PC-3 (cell line): Measurements from ENCODE around the gene MTIF3. TPM values are rescaled to one million over a fixed set of nuclear protein-coding genes. Genes with fewer than 3 reads are reported as not detected.

Experiments used
- ATAC-seq: fragments of 200-7000 bp; cut with Tn5 transposase; 2 replicates; pipeline ENCODE4 v1.9.1; 2020; ENCODE audit warnings: mild to moderate bottlenecking, moderate library complexity
- BruUV-seq: library from RNA; stranded (reverse); fragments of 400-500 nt; replicated peaks from 2 replicates; lab custom pipeline; 2021; lab: Mats Ljungman, UMichigan
- CTCF ChIA-PET: fragments of 300-600 bp; sonication (Branson Sonifier 250); formaldehyde crosslinking; loops from one replicate; lab custom pipeline; 2022; ENCODE audit warnings: antibody characterized with exemption; lab: Charles Lee
- POLR2A ChIA-PET: fragments of 300-600 bp; sonication (Branson Sonifier 250); formaldehyde crosslinking; loops from one replicate; lab custom pipeline; 2022; ENCODE audit warnings: antibody characterized with exemption; ENCODE audit not compliant: unreplicated experiment; lab: Charles Lee
- DNase-seq: peaks from one replicate; pipeline ENCODE4 v3.0.0-alpha.2; 2015
- H2AFZ ChIP-seq: fragments of 300-600 bp; sonication (generic); 2 replicates; pipeline ENCODE4 v1.6.0; 2016; ENCODE audit warnings: antibody characterized with exemption, low read length
- H3F3A ChIP-seq: fragments of 300-600 bp; sonication (generic); one replicate; pipeline ENCODE4 v1.6.0; 2017; ENCODE audit warnings: antibody characterized with exemption, low read length, control low read depth, mild to moderate bottlenecking; ENCODE audit not compliant: unreplicated experiment
- H3K27ac ChIP-seq: fragments of 300-600 bp; sonication (generic); 2 replicates; pipeline ENCODE4 v1.5.1; 2016; ENCODE audit warnings: mild to moderate bottlenecking, low read length
- H3K27me3 ChIP-seq: fragments of 300-600 bp; sonication (generic); 2 replicates; pipeline ENCODE4 v1.6.1; 2016; ENCODE audit warnings: low read length, mixed read lengths
- H3K36me3 ChIP-seq: fragments of 300-600 bp; sonication (generic); 2 replicates; pipeline ENCODE4 v1.6.1; 2016; ENCODE audit warnings: low read depth, mixed run types, low read length, mixed read lengths
- H3K4me1 ChIP-seq: fragments of 300-600 bp; sonication (generic); 2 replicates; pipeline ENCODE4 v1.5.1; 2016; ENCODE audit warnings: low read length; ENCODE audit not compliant: insufficient read depth
- H3K4me2 ChIP-seq: fragments of 300-600 bp; sonication (generic); 2 replicates; pipeline ENCODE4 v1.6.0; 2016; ENCODE audit warnings: low read length
- H3K4me3 ChIP-seq: fragments of 300-600 bp; sonication (generic); 2 replicates; pipeline ENCODE4 v1.5.1; 2016; ENCODE audit warnings: mild to moderate bottlenecking, low read length, mixed read lengths
- H3K79me2 ChIP-seq: fragments of 300-600 bp; sonication (generic); 2 replicates; pipeline ENCODE4 v1.6.1; 2017; ENCODE audit warnings: low read length, mixed read lengths
- H3K9ac ChIP-seq: fragments of 300-600 bp; sonication (generic); 2 replicates; pipeline ENCODE4 v1.6.0; 2016; ENCODE audit warnings: mild to moderate bottlenecking, low read length
- H3K9me2 ChIP-seq: fragments of 300-600 bp; sonication (generic); replicated peaks from 2 replicates; pipeline ENCODE4 v1.6.1; 2016; ENCODE audit warnings: mixed run types, low read length, mixed read lengths
- H3K9me3 ChIP-seq: fragments of 300-600 bp; sonication (generic); 2 replicates; pipeline ENCODE4 v1.6.1; 2016; ENCODE audit warnings: low read length, mixed read lengths
- H4K20me1 ChIP-seq: fragments of 300-600 bp; sonication (generic); 2 replicates; pipeline ENCODE4 v1.6.1; 2016; ENCODE audit warnings: low read length, mixed read lengths
- CTCF ChIP-seq: fragments of 300-600 bp; sonication (generic); conservative IDR thresholded peaks from 2 replicates; pipeline ENCODE4 v1.5.1; 2017; ENCODE audit warnings: antibody characterized with exemption, low read depth, mild to moderate bottlenecking, low read length
- EZH2 ChIP-seq: fragments of 300-600 bp; sonication (generic); IDR thresholded peaks from one replicate; pipeline ENCODE4 v1.6.1; 2017; ENCODE audit warnings: antibody characterized with exemption, mild to moderate bottlenecking, low read length; ENCODE audit not compliant: unreplicated experiment
- EZH2phosphoT487 ChIP-seq: fragments of 300-600 bp; sonication (generic); IDR thresholded peaks from 2 replicates; pipeline ENCODE4 v1.6.1; 2018; ENCODE audit warnings: mild to moderate bottlenecking, antibody characterized with exemption, low read length, borderline replicate concordance
- intact Hi-C: fragments of 100-400 bp; cut with micrococcal nuclease; formaldehyde crosslinking; loops from 2 replicates; pipeline ENCODE4 v1.9.0; 2023
- total RNA-seq: library from RNA; depleted of rRNA; stranded (reverse); fragments of >200 nt; gene quantifications from 2 replicates; pipeline ENCODE4 v1.2.3, GENCODE V29; 2014

MTIF3 gene
- total RNA-seq, 1 experiment from 2014 or later, result 43.9 TPM

- Histone ChIP-seq H3K27me3 (no peaks in the 10 kb centered on the region), H3K4me2 (peak overlapping the region; percentile 91), H3K4me3 (peak overlapping the region; percentile 69), H2AFZ (peak overlapping the region; percentile 85), H3K9me2 (no peaks in the 10 kb centered on the region), H3K9me3 (no peaks in the 10 kb centered on the region), H3K36me3 (peaks cover 20% of the 10 kb centered on the region), H3K79me2 (peaks cover 52% of the 10 kb centered on the region), H3K4me1 (peaks cover 37% of the 10 kb centered on the region), H3K27ac (peak overlapping the region; percentile 78), H3K9ac (peak overlapping the region; percentile 72), H4K20me1 (no peaks in the 10 kb centered on the region), H3F3A (peaks cover 6% of the 10 kb centered on the region)
- TF ChIP-seq EZH2 (no peak), EZH2phosphoT487 (no peak), CTCF (no peak)
- intact Hi-C loops, result no loop called here
- no peak; the same call in 1 of the 2 replicates for ATAC-seq
- ChIA-PET CTCF (interaction anchor here (2.1 kb wide), 1 partner anchor 63 kb away, joined by 14 read pairs; no protein-coding TSS in a partner anchor), POLR2A (no interaction called here)
- BruUV-seq, result TSS peak; percentile 44
- DNase-seq, result peak; percentile 4
Measured at GRCh38 chr13:27425158-27425917, 25.0 kb downstream of the MTIF3 start.

GRCh38 chr13:27424246-27425157 is 25.9 kb downstream of the MTIF3 start, which contains the start of gene GTF3A:
Gene GTF3A, plus strand, starts transcription at chr13:27424619.
- H3K9me3 ChIP-seq, result no peaks in the 10 kb centered on the region
- H2AFZ ChIP-seq, result peak within 1 kb of the TSS; percentile 90
- H3K27me3 ChIP-seq, result no peaks in the 10 kb centered on the region
- intact Hi-C loops, result no loop called here
- TF ChIP-seq EZH2, result no peak
- TF ChIP-seq EZH2phosphoT487, result peak; percentile 84
- no peak for TF ChIP-seq CTCF
- peak within 1 kb of the TSS; percentile 69 for H3K4me3 ChIP-seq
- peak within 1 kb of the TSS; percentile 78 for H3K27ac ChIP-seq
- POLR2A ChIA-PET, result interaction anchor here (1.2 kb wide), 1 partner anchor 27 kb away, joined by 4 read pairs; no protein-coding TSS in a partner anchor
- peaks cover 6% of the 10 kb centered on the region for H3F3A ChIP-seq
- H3K9ac ChIP-seq, result peak within 1 kb of the TSS; percentile 72
- H3K79me2 ChIP-seq, result peaks cover 49% of the 10 kb centered on the region
- no TSS peak for BruUV-seq
- peaks cover 37% of the 10 kb centered on the region for H3K4me1 ChIP-seq
- ATAC-seq, result peak; percentile 55
- H4K20me1 ChIP-seq, result no peaks in the 10 kb centered on the region
- no peaks in the 10 kb centered on the region for H3K9me2 ChIP-seq
- H3K4me2 ChIP-seq, result peak within 1 kb of the TSS; percentile 91
- DNase-seq, result peak; percentile 88
- peaks cover 11% of the 10 kb centered on the region for H3K36me3 ChIP-seq
- CTCF ChIA-PET, result interaction anchor here (0.7 to 2.1 kb wide), 2 partner anchors 62 to 110 kb away, joined by 3 to 14 read pairs; no protein-coding TSS in a partner anchor
